HepG2 (cell line): ENCODE measurements around the gene HMGB2. TPM values are rescaled to one million over a fixed set of nuclear protein-coding genes. Genes with fewer than 3 reads are reported as not detected.

ENCODE experiments used
- ATAC-seq: fragments of 200-7000 bp; cut with Tn5 transposase; 3 replicates; pipeline ENCODE4 v1.9.1; 2020; ENCODE audit warnings: mild to moderate bottlenecking, moderate library complexity
- BruUV-seq: library from RNA; stranded (reverse); fragments of 400-500 nt; replicated peaks from 2 replicates; lab custom pipeline; 2021; lab: Mats Ljungman, UMichigan
- CTCF ChIA-PET: fragments of 300-600 bp; formaldehyde crosslinking; extraction: SDS; loops from one replicate; lab custom pipeline; 2021; ENCODE audit warnings: low total read pairs, inconsistent platforms, low intra/inter-chr PET ratio; lab: Yijun Ruan, JAX
- POLR2A ChIA-PET: fragments of 350-600 bp; sonication (Branson Sonifier 250); formaldehyde crosslinking; loops from one replicate; lab custom pipeline; 2020; ENCODE audit warnings: antibody characterized with exemption, inconsistent platforms; lab: Yijun Ruan, JAX
- DNase-seq: peaks from one replicate; pipeline ENCODE4 v3.0.0-alpha.2; 2015; ENCODE audit warnings: low spot score
- FAIRE-seq: peaks from 3 replicates; lab custom pipeline; 2011; peaks lifted over from hg19 to GRCh38; lab: Jason Lieb, UNC
- H2AFZ ChIP-seq: one replicate; pipeline ENCODE4 v1.6.1; 2011; ENCODE audit warnings: low read length, inconsistent platforms
- H3K27ac ChIP-seq: fragments of 300-600 bp; 3 replicates; pipeline ENCODE4 v1.8.0; 2011; ENCODE audit warnings: mixed run types, mild to moderate bottlenecking, mixed read lengths, low read length, inconsistent platforms; ENCODE audit not compliant: insufficient read depth; ENCODE audit errors: extremely low read length
- H3K27me3 ChIP-seq, 2 experiments: fragments of 200-600 bp in 1 of 2; 2 replicates in 1 of 2; 3 replicates in 1 of 2; pipeline versions ENCODE4 v1.6.0 to v1.8.0; 2011; ENCODE audit warnings: low read length in 2 of 2, mild to moderate bottlenecking in 2 of 2, moderate library complexity in 2 of 2, inconsistent platforms in 1 of 2; ENCODE audit not compliant: insufficient read depth in 2 of 2, control insufficient read depth in 1 of 2
- H3K36me3 ChIP-seq, 2 experiments: fragments of 200-600 bp in 1 of 2; replicated peaks in 1 of 2; 2 replicates in 1 of 2; 3 replicates in 1 of 2; pipeline versions ENCODE4 v1.5.1 to v1.8.0; 2011; ENCODE audit warnings: low read length in 2 of 2, inconsistent platforms in 1 of 2; ENCODE audit not compliant: insufficient read depth in 2 of 2, control insufficient read depth in 1 of 2
- H3K4me1 ChIP-seq: 2 replicates; pipeline ENCODE4 v1.5.1; 2012; ENCODE audit warnings: low read length, inconsistent platforms; ENCODE audit not compliant: insufficient read depth
- H3K4me2 ChIP-seq: 2 replicates; pipeline ENCODE4 v1.6.0; 2011; ENCODE audit warnings: low read depth, low read length, inconsistent platforms
- H3K4me3 ChIP-seq, 3 experiments: fragments of 200-600 bp in 1 of 3; sonication (generic), shearing (Covaris generic) in 1 of 3; replicated peaks in 1 of 3; 2 replicates each; pipeline ENCODE4 v1.5.1; 2011 to 2016; ENCODE audit warnings: low read length in 3 of 3, inconsistent platforms in 2 of 3, low read depth in 2 of 3, mild to moderate bottlenecking in 2 of 3, control low read depth in 1 of 3, mixed read lengths in 1 of 3; ENCODE audit not compliant: insufficient read depth in 1 of 3
- H3K79me2 ChIP-seq: one replicate; pipeline ENCODE4 v1.6.1; 2011; ENCODE audit warnings: low read length, inconsistent platforms; ENCODE audit not compliant: insufficient read depth
- H3K9ac ChIP-seq: 2 replicates; pipeline ENCODE4 v1.6.0; 2011; ENCODE audit warnings: mild to moderate bottlenecking, low read depth, low read length, inconsistent platforms; ENCODE audit not compliant: insufficient read depth
- H3K9me3 ChIP-seq: 2 replicates; pipeline ENCODE4 v1.5.1; 2012; ENCODE audit warnings: mild to moderate bottlenecking, low read length
- H4K20me1 ChIP-seq: 2 replicates; pipeline ENCODE4 v1.6.0; 2011; ENCODE audit warnings: inconsistent platforms, mild to moderate bottlenecking, low read length, moderate library complexity; ENCODE audit not compliant: insufficient read depth
- FOSL1 ChIP-seq: sonication (generic); formaldehyde crosslinking; IDR thresholded peaks from 2 replicates; pipeline ENCODE4 v1.9.0; 2021; ENCODE audit warnings: missing genetic modification reagents, borderline replicate concordance
- HDAC1 ChIP-seq: sonication (generic); formaldehyde crosslinking; IDR thresholded peaks from 2 replicates; pipeline ENCODE4 v1.5.1; 2020; ENCODE audit warnings: mild to moderate bottlenecking, missing genetic modification reagents
- HES4 ChIP-seq: sonication (generic); formaldehyde crosslinking; IDR thresholded peaks from 2 replicates; pipeline ENCODE4 v1.9.0; 2021; ENCODE audit warnings: mild to moderate bottlenecking, missing genetic modification reagents, borderline replicate concordance
- KLF11 ChIP-seq: IDR thresholded peaks from 2 replicates; pipeline ENCODE4 v1.6.1; 2016; ENCODE audit warnings: missing compliant biosample characterization
- MEIS1 ChIP-seq: sonication (generic); formaldehyde crosslinking; IDR thresholded peaks from 2 replicates; pipeline ENCODE4 v1.9.0; 2021; ENCODE audit warnings: mild to moderate bottlenecking, missing genetic modification reagents, moderate library complexity, borderline replicate concordance
- STAG1 ChIP-seq: sonication (generic); formaldehyde crosslinking; IDR thresholded peaks from 2 replicates; pipeline ENCODE4 v1.4.0; 2020; ENCODE audit warnings: missing genetic modification reagents
- SUZ12 ChIP-seq: fragments of 150-350 bp; IDR thresholded peaks from 2 replicates; pipeline ENCODE4 v1.6.1; 2014; ENCODE audit warnings: low read depth, low read length
- TMF1 ChIP-seq: sonication (generic); formaldehyde crosslinking; IDR thresholded peaks from 2 replicates; pipeline ENCODE4 v1.8.1; 2022; ENCODE audit warnings: low read depth, missing genetic modification reagents
- TRIM24 ChIP-seq: sonication (generic); formaldehyde crosslinking; IDR thresholded peaks from 2 replicates; pipeline ENCODE4 v1.8.0; 2022; ENCODE audit warnings: mild to moderate bottlenecking, missing genetic modification reagents
- ZC3H4 ChIP-seq: sonication (generic); formaldehyde crosslinking; IDR thresholded peaks from 2 replicates; pipeline ENCODE4 v1.4.0; 2020; ENCODE audit warnings: missing genetic modification reagents, borderline replicate concordance
- ZKSCAN1 ChIP-seq: fragments of 150-350 bp; IDR thresholded peaks from 2 replicates; pipeline ENCODE4 v1.6.1; 2014; ENCODE audit warnings: low read length
- ZNF318 ChIP-seq: sonication (generic); formaldehyde crosslinking; IDR thresholded peaks from 2 replicates; pipeline ENCODE4 v1.4.0; 2020; ENCODE audit warnings: mild to moderate bottlenecking, missing genetic modification reagents
- ZNF329 ChIP-seq: sonication (generic); formaldehyde crosslinking; IDR thresholded peaks from 2 replicates; pipeline ENCODE4 v1.9.0; 2021; ENCODE audit warnings: low read depth, mild to moderate bottlenecking, missing genetic modification reagents
- WGBS: methylation state at CpG from one replicate; pipeline ENCODE4 v1.1.6; 2017; ENCODE audit warnings: low lambda C conversion rate; 5-methylcytosine and 5-hydroxymethylcytosine counted together
- in situ Hi-C: cut with HindIII; loops from 2 replicates; pipeline ENCODE4 v1.10.0; 2017; ENCODE audit warnings: low pct_unique_long_range_greater_than_20kb; ENCODE audit not compliant: extremely low pct_ligation_motif_present
- intact Hi-C: fragments of 100-400 bp; cut with micrococcal nuclease; formaldehyde crosslinking; loops from one replicate; pipeline ENCODE4 v1.10.0; 2022; ENCODE audit not compliant: unreplicated experiment
- polyA plus RNA-seq, 8 experiments: library from polyadenylated mRNA; depleted of rRNA in 3 of 8; stranded (reverse) in 7 of 8; unstranded in 1 of 8; fragments of >200 nt; fragmentation: Illumina TruSeq in 4 of 8; extraction: Trizol in 4 of 8; gene quantifications; 2 replicates each; pipeline versions ENCODE4 v1.2.1 to v1.2.3, GENCODE V29; 2011 to 2016; ENCODE audit warnings: low read depth in 4 of 8, missing spikeins in 1 of 8, mixed read lengths in 1 of 8; ENCODE audit not compliant: insufficient read depth in 1 of 8
- total RNA-seq, 5 experiments: library from RNA; depleted of rRNA; stranded (reverse); fragments of >200 nt; fragmentation: Illumina TruSeq; extraction: Trizol; gene quantifications; 2 replicates each; pipeline ENCODE4 v1.2.3, GENCODE V29; 2016; ENCODE audit warnings: low read depth in 1 of 5

Gene HMGB2
- total and polyA plus RNA-seq, 2 of the 13 experiments (the other 11 are each of a cell fraction or from before 2014, with no cell fraction given): 90.5 to 332 TPM

GRCh38 chr4:173311368-173311767, 22.8 kb downstream of the HMGB2 start (continued):
- TF ChIP-seq STAG1 (CRISPR knock-in tag) (no peak), TMF1 (CRISPR knock-in tag) (no peak), KLF11 (no peak), ZC3H4 (no peak)

- no peak overlapping the region for H2AFZ ChIP-seq
- WGBS: 6% methylated on average over 3 of the region's 3 CpGs
- no peak for DNase-seq
- H4K20me1 ChIP-seq: no peaks in the 10 kb centered on the region
- H3K36me3 ChIP-seq: no peaks in the 10 kb centered on the region
- no peak overlapping the region for H3K9ac ChIP-seq
- H3K27me3 ChIP-seq: no peaks in the 10 kb centered on the region; a peak in 1 of 5 replicates
- POLR2A ChIA-PET: no interaction called here
- no peaks in the 10 kb centered on the region for H3K79me2 ChIP-seq
- ATAC-seq: peak; percentile 60
- no peak overlapping the region for H3K4me2 ChIP-seq
- in situ Hi-C loops: no loop called here
- no peak for TF ChIP-seq ZKSCAN1
- no peak for TF ChIP-seq ZNF329 (CRISPR knock-in tag)
- TF ChIP-seq MEIS1: no peak
- no peak for TF ChIP-seq SUZ12
- TF ChIP-seq HDAC1 (CRISPR knock-in tag): no peak
- no peak for TF ChIP-seq ZNF318 (CRISPR knock-in tag)
- no peak for TF ChIP-seq TRIM24
- TF ChIP-seq HES4 (CRISPR knock-in tag): no peak
- no peak for TF ChIP-seq FOSL1 (CRISPR knock-in tag)
- TF ChIP-seq, all 625 proteins: peak for 0
- BruUV-seq: no TSS peak
- Histone ChIP-seq H3K9me3 (no peaks in the 10 kb centered on the region), H3K4me1 (no peaks in the 10 kb centered on the region), H3K4me3 (no peak overlapping the region), H3K27ac (no peak overlapping the region)
- intact Hi-C loops: no loop called here
- CTCF ChIA-PET: no interaction called here
- FAIRE-seq: no peak
Observed at GRCh38 chr4:173307778-173308177, 26.4 kb downstream of the HMGB2 start.
